K562 (cell line): ENCODE measurements around the gene EYA2. TPM values are rescaled to one million over a fixed set of nuclear protein-coding genes. Genes with fewer than 3 reads are reported as not detected.
A peak's percentile ranks its signal among the peaks of the same experiment; 100 is the strongest.
"Not testable (repeated sequence)": the region's sequence is repeated elsewhere in the genome, so short reads cannot be mapped to it uniquely, and the experiment has no call there.

Experiments
- ATAC-seq: fragments of 200-7000 bp; cut with Tn5 transposase; 3 replicates; pipeline ENCODE4 v1.9.1; 2020; ENCODE audit warnings: moderate library complexity
- BruUV-seq: library from RNA; stranded (reverse); fragments of 400-500 nt; replicated peaks from 2 replicates; lab custom pipeline; 2021; lab: Mats Ljungman, UMichigan
- CTCF ChIA-PET: fragments of 300-600 bp; formaldehyde crosslinking; extraction: SDS; loops from one replicate; lab custom pipeline; 2021; ENCODE audit warnings: low intra/inter-chr PET ratio; lab: Yijun Ruan, JAX
- POLR2A ChIA-PET: fragments of 300-600, 350-650 bp; sonication (Branson Sonifier 250); formaldehyde crosslinking; extraction: SDS; loops from one replicate; lab custom pipeline; 2021; ENCODE audit warnings: antibody characterized with exemption, inconsistent platforms; lab: Yijun Ruan, JAX
- DNase-seq, 4 experiments: peaks; one replicate each; pipeline versions ENCODE4 v3.0.0 to v3.0.0-alpha.2; 2011 to 2018; ENCODE audit warnings: low spot score in 3 of 4, mixed read lengths in 3 of 4; ENCODE audit errors: extremely low read depth in 1 of 4
- FAIRE-seq: peaks from 2 replicates; lab custom pipeline; 2011; peaks lifted over from hg19 to GRCh38; lab: Jason Lieb, UNC
- H2AFZ ChIP-seq: 2 replicates; pipeline ENCODE4 v1.6.0; 2011; ENCODE audit warnings: low read depth, low read length, control low read depth, inconsistent platforms
- H3K27ac ChIP-seq: fragments of 200-600 bp; 3 replicates; pipeline ENCODE4 v1.8.0; 2011; ENCODE audit warnings: low read depth, mild to moderate bottlenecking, control low read depth, inconsistent platforms, low read length, moderate library complexity, mixed read lengths; ENCODE audit errors: extremely low read depth
- H3K27me3 ChIP-seq, 2 experiments: fragments of 300-600 bp in 1 of 2; 2 replicates in 1 of 2; 3 replicates in 1 of 2; pipeline versions ENCODE4 v1.6.0 to v1.8.0; 2011; ENCODE audit warnings: inconsistent platforms in 2 of 2, low read length in 2 of 2, mild to moderate bottlenecking in 1 of 2, mixed read lengths in 1 of 2, moderate library complexity in 1 of 2; ENCODE audit not compliant: control insufficient read depth in 2 of 2, insufficient read depth in 2 of 2
- H3K36me3 ChIP-seq: fragments of 300-600 bp; 3 replicates; pipeline ENCODE4 v1.8.0; 2011; ENCODE audit warnings: mild to moderate bottlenecking, low read length, inconsistent platforms; ENCODE audit not compliant: control insufficient read depth, insufficient read depth
- H3K4me1 ChIP-seq, 2 experiments: fragments of 200-600 bp in 1 of 2; replicated peaks in 1 of 2; 2 replicates in 1 of 2; 3 replicates in 1 of 2; pipeline versions ENCODE4 v1.5.1 to v1.8.0; 2011; ENCODE audit warnings: inconsistent platforms in 2 of 2, low read length in 2 of 2, mild to moderate bottlenecking in 1 of 2, mixed read lengths in 1 of 2, moderate library complexity in 1 of 2; ENCODE audit not compliant: control insufficient read depth in 2 of 2, insufficient read depth in 2 of 2
- H3K4me2 ChIP-seq: 2 replicates; pipeline ENCODE4 v1.6.1; 2011; ENCODE audit warnings: low read length, control low read depth, inconsistent platforms, mixed read lengths; ENCODE audit not compliant: insufficient read depth
- H3K4me3 ChIP-seq: fragments of 200-600 bp; sonication (generic), shearing (Covaris generic); 2 replicates; pipeline ENCODE4 v1.5.1; 2016; ENCODE audit warnings: control low read depth, inconsistent platforms
- H3K79me2 ChIP-seq: fragments of 200-600 bp; 3 replicates; pipeline ENCODE4 v1.8.0; 2011; ENCODE audit warnings: low read length, inconsistent platforms; ENCODE audit not compliant: control insufficient read depth, insufficient read depth
- H3K9ac ChIP-seq, 2 experiments: 2 replicates each; pipeline versions ENCODE4 v1.6.0 to v1.6.1; 2011; ENCODE audit warnings: low read depth in 2 of 2, low read length in 2 of 2, control low read depth in 1 of 2, inconsistent platforms in 1 of 2, mild to moderate bottlenecking in 1 of 2, mixed read lengths in 1 of 2; ENCODE audit not compliant: insufficient read depth in 1 of 2
- H3K9me1 ChIP-seq: one replicate; pipeline ENCODE4 v1.6.0; 2011; ENCODE audit warnings: inconsistent platforms, mild to moderate bottlenecking, low read length, moderate library complexity; ENCODE audit not compliant: control insufficient read depth, insufficient read depth
- H3K9me3 ChIP-seq: replicated peaks from 2 replicates; pipeline ENCODE4 v1.5.1; 2011; ENCODE audit warnings: low read depth, low read length, inconsistent platforms; ENCODE audit not compliant: control insufficient read depth, insufficient read depth
- H4K20me1 ChIP-seq: replicated peaks from 2 replicates; pipeline ENCODE4 v1.6.1; 2011; ENCODE audit warnings: low read length, inconsistent platforms, mixed read lengths; ENCODE audit not compliant: control insufficient read depth, insufficient read depth
- BDP1 ChIP-seq: IDR thresholded peaks from 3 replicates; pipeline ENCODE4 v1.6.1; 2011; ENCODE audit not compliant: insufficient read length, insufficient read depth
- SNIP1 ChIP-seq: fragments of 450-650 bp; IDR thresholded peaks from 2 replicates; pipeline ENCODE4 v1.7.1; 2017; ENCODE audit warnings: low read depth, mild to moderate bottlenecking
- ZFP36 ChIP-seq: fragments of 150-350 bp; IDR thresholded peaks from 2 replicates; pipeline ENCODE4 v1.6.1; 2018; ENCODE audit warnings: low read length, low read depth; ENCODE audit not compliant: partially characterized antibody
- ZNF121 ChIP-seq: sonication (generic); formaldehyde crosslinking; conservative IDR thresholded peaks from 2 replicates; pipeline ENCODE4 v1.8.0; 2022; ENCODE audit warnings: missing genetic modification reagents
- WGBS: fragments of 100-300 bp; shearing (Covaris generic); methylation state at CpG from one replicate; pipeline ENCODE4 v1.1.6; 2016; ENCODE audit warnings: low coverage, mixed read lengths; ENCODE audit not compliant: insufficient coverage; ENCODE audit errors: missing lambda C conversion rate; 5-methylcytosine and 5-hydroxymethylcytosine counted together
- in situ Hi-C: fragments of 300-500 bp; cut with MboI; formaldehyde crosslinking; loops from 4 replicates; pipeline ENCODE4 v1.15.0; 2018; ENCODE audit warnings: inconsistent platforms, mixed read lengths
- intact Hi-C: fragments of 100-400 bp; cut with micrococcal nuclease; formaldehyde crosslinking; loops from 2 replicates; pipeline ENCODE4 v1.14.2; 2022
- polyA plus RNA-seq, 8 experiments: library from polyadenylated mRNA; depleted of rRNA in 4 of 8; stranded (reverse) in 5 of 8; unstranded in 3 of 8; fragments of >200 nt; fragmentation: Nextera tagmentation in 2 of 8; fragmentation: Illumina TruSeq in 1 of 8; extraction: Ambion mirVana in 2 of 8; extraction: Trizol in 1 of 8; gene quantifications; 2 replicates each; pipeline versions ENCODE4 v1.2.1 to v1.2.3, GENCODE V29; 2011 to 2014; ENCODE audit warnings: inconsistent platforms in 1 of 8, missing spikeins in 1 of 8
- total RNA-seq, 7 experiments: library from RNA; depleted of rRNA in 6 of 7; stranded (reverse); fragments of >200 nt in 6 of 7; fragmentation: Illumina TruSeq in 2 of 7; extraction: Trizol in 2 of 7; gene quantifications; 2 replicates each; pipeline versions ENCODE4 v1.2.1 to v1.2.3, GENCODE V29; 2011 to 2021; ENCODE audit warnings: low replicate concordance in 1 of 7

Gene EYA2
- total and polyA plus RNA-seq, 9 of the 15 experiments (the other 6 are each of a cell fraction or from before 2014, with no cell fraction given): 0.03 TPM; not detected in 8

DNA sequence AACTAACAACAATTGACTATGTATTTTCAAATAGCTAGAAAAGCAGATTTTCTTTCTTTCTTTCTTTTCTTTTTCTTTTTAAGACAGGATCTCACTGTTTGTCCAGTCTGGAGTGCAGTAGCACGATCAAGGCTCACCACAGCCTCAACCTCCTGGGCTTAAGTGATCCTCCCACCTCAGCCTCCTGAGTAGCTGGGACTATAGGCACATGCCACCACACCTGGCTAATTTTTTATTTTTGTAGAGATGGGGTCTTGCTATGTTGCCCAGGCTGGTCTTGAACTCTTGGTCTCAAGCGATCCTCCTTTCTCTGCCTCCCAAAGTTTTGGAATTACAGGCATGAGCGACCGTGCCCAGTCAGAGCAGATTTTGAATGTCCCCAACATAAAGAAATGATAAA is 67.3 kb downstream of the EYA2 start:
- H3K79me2 ChIP-seq, H3K36me3 ChIP-seq, BruUV-seq, H3K27ac ChIP-seq, intact Hi-C loops, H3K9me1 ChIP-seq, H3K9me3 ChIP-seq, DNase-seq, H3K4me3 ChIP-seq, FAIRE-seq, H2AFZ ChIP-seq, H4K20me1 ChIP-seq, in situ Hi-C loops, ATAC-seq, H3K4me1 ChIP-seq, H3K4me2 ChIP-seq, H3K9ac ChIP-seq, CTCF ChIA-PET: not testable (repeated sequence)
- peaks cover 20 to 54% of the 10 kb centered on the region in 2 experiments for H3K27me3 ChIP-seq
- TF ChIP-seq ZNF121 (CRISPR knock-in tag): peak; percentile 79
- POLR2A ChIA-PET: interaction anchor here (0.5 kb wide), 1 partner anchor 326 kb away, joined by 3 read pairs; no protein-coding TSS in a partner anchor
- WGBS: 0% methylated on average over 4 of the region's 4 CpGs

DNA sequence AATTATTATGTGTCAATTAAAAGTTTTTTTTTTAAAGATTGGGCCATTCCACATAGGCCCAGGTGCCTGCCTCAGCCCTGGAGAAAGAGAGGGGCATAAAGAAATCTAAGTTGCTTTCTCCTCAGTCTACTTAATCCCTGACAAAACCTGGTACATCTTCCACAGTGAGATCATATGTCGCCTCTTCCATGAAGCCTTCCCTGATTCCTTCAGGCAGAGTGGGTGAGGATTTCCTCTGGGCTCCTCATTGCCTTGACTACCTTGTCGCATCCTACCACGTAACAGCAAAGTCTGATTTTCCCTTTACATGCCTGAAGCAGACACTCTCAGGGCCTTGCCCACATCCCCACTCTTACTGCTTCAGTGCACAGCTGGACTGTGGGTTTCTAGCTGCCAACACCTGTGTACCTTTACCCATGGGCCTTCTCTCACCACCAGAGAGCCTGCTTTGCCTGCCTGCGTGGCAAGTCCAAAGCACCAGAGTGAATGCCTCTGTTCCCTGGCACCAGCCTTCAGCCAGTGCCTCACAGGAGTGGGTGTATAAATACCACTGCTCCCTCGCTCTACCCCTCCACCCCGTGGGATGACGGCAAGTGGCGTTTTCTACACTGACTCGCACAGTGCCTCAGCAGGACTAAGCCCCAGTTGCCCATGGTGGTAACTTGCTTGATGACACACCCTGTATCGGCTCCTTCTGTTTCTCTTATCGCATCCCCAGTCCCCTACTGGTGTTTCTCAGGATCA is 68.0 kb downstream of the EYA2 start:
- TF ChIP-seq SNIP1 (no peak), BDP1 (no peak), ZFP36 (peak; percentile 82)
- 2% methylated on average over 11 of the region's 11 CpGs for WGBS

More for the DNA sequence above, 68.0 kb downstream of the EYA2 start:
- H3K4me2 ChIP-seq: no peak overlapping the region
- ChIA-PET POLR2A (interaction anchor here (1.1 kb wide), 1 partner anchor 14 kb away, joined by 3 read pairs; no protein-coding TSS in a partner anchor), CTCF (no interaction called here)
- intact Hi-C loops: no loop called here
- BruUV-seq: no TSS peak
- no peak overlapping the region for H3K27ac ChIP-seq
- DNase-seq (no peak), FAIRE-seq (no peak), ATAC-seq (no peak)
- no peak overlapping the region for H2AFZ ChIP-seq
- H3K4me3 ChIP-seq: no peak overlapping the region
- H3K4me1 ChIP-seq: no peaks in the 10 kb centered on the region
- peaks cover 20 to 57% of the 10 kb centered on the region in 2 experiments for H3K27me3 ChIP-seq
- no peaks in the 10 kb centered on the region for H3K36me3 ChIP-seq
- H3K9ac ChIP-seq: no peak overlapping the region
- no peaks in the 10 kb centered on the region for H4K20me1 ChIP-seq
- no peaks in the 10 kb centered on the region for H3K9me1 ChIP-seq
- H3K79me2 ChIP-seq: no peaks in the 10 kb centered on the region
- in situ Hi-C loops: no loop called here
- H3K9me3 ChIP-seq: no peaks in the 10 kb centered on the region; the same call in 1 of the 2 replicates
